Occipital lobe (tissue), 2 donors: ENCODE data around the gene RFTN1. TPM values are rescaled to one million over a fixed set of nuclear protein-coding genes. Genes with fewer than 3 reads are reported as not detected.

ENCODE experiments used
- DNase-seq: peaks from one replicate; lab custom pipeline; 2025; lab: John Stamatoyannopoulos, UW
- total RNA-seq: library from RNA; depleted of rRNA; stranded (reverse); fragments of >200 nt; gene quantifications from one replicate; pipeline ENCODE4 v1.2.3, GENCODE V29; 2014

RFTN1 gene
- total RNA-seq, 1 donor from 2014 or later = 6.4 TPM

DNA sequence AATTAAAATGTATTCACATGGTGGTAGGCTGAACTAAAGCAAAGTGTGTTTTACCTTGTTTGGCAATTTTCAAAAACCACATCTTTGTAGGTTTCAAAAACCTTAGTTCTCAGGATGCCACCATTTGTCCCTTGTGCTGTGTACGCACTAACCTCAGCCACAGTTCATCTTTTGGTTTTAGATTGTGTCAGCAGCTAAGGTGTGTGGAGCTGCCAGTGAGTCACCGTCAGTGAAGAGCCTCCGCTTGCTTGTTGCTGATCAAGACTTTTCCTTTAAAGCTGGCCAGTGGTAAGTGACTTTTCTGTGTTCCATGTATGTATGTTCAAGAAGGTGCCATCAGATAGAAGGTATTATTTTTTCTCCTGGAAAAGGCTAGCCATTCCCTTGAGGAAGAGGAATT, 227.3 kb downstream of the RFTN1 start:
- DNase-seq = no peak

GRCh38 chr3:16284633-16285032, 228.9 kb downstream of the RFTN1 start:
- no peak for DNase-seq

GRCh38 chr3:16280671-16281070, 232.8 kb downstream of the RFTN1 start:
- no peak for DNase-seq

DNA sequence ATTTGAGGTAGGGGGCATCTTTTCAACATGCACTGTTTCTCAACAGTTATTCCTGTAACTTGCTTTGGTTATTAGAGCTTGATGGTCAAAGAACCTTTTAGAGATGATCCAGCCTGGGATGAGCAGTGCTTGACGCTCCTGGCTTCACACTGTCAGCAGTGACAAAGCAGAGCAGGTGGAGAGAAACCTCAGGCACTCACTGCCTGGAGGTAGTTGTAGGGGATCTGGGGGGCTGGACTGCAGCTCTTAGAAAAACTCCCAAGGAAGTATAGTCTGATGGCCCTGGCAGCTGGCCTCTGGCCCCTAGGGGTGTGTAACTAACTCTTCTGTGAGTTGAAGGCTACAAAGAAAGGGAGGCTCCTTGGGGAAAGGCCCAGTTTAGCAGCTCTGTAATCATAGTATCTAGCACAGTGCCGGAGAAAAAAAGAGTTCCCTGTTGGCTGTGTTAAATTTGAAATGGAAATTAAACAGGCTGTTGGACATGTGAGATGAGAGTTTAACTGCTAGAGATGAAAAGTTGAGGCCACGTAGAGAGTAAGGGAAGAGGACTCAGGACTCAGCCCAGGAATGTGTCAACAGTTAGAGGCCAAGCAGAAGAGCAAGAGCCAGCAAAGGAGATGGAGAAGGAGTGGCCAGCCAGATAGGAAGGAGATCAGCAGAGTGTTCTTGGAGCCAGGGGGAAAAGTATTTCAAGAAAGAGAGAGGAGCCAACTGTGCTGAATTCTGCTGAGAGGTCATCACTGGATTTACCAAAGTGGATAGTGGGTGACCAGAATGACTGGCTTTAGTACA, 234.3 kb downstream of the RFTN1 start:
- DNase-seq = no peak

GRCh38 chr3:16277471-16277870, 236.0 kb downstream of the RFTN1 start:
- no peak for DNase-seq

GRCh38 chr3:16273867-16274266, 239.6 kb downstream of the RFTN1 start:
- no peak for DNase-seq

GRCh38 chr3:16272588-16272987, 240.9 kb downstream of the RFTN1 start:
- no peak for DNase-seq

DNA sequence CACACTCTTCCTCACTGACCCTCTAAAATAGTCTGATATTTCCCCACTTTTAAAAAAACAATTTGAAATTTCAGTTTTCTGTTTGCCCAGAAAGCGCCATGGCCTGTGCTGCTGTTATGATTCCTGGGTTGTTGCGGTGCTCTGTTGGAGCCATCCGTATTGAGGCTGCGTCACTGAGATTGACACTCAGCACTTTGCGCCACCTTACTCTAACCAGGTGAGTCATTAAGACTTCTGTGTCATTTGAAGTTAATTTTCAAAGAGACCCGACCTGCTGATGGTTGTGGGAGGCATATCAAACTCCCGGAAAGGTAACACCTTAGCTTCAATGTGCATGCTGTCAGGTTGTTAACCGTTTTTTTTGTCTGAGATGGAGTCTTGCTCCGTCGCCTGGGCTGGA, 242.6 kb downstream of the RFTN1 start:
- DNase-seq = no peak

- no peak for DNase-seq
Observed at GRCh38 chr3:16266714-16267113, 246.8 kb downstream of the RFTN1 start.

Other genes with a start within 250 kb of the RFTN1 start
- gene DPH3, start 248.8 kb downstream of the RFTN1 start, total RNA-seq = 18.7 TPM
- gene OXNAD1, start 248.5 kb downstream of the RFTN1 start, total RNA-seq = 16.4 TPM
- gene DAZL, start 91.7 kb upstream of the RFTN1 start, total RNA-seq = not detected